ENCODE results near the gene LDB1.

LDB1 gene, protein sequence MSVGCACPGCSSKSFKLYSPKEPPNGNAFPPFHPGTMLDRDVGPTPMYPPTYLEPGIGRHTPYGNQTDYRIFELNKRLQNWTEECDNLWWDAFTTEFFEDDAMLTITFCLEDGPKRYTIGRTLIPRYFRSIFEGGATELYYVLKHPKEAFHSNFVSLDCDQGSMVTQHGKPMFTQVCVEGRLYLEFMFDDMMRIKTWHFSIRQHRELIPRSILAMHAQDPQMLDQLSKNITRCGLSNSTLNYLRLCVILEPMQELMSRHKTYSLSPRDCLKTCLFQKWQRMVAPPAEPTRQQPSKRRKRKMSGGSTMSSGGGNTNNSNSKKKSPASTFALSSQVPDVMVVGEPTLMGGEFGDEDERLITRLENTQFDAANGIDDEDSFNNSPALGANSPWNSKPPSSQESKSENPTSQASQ

DNA sequence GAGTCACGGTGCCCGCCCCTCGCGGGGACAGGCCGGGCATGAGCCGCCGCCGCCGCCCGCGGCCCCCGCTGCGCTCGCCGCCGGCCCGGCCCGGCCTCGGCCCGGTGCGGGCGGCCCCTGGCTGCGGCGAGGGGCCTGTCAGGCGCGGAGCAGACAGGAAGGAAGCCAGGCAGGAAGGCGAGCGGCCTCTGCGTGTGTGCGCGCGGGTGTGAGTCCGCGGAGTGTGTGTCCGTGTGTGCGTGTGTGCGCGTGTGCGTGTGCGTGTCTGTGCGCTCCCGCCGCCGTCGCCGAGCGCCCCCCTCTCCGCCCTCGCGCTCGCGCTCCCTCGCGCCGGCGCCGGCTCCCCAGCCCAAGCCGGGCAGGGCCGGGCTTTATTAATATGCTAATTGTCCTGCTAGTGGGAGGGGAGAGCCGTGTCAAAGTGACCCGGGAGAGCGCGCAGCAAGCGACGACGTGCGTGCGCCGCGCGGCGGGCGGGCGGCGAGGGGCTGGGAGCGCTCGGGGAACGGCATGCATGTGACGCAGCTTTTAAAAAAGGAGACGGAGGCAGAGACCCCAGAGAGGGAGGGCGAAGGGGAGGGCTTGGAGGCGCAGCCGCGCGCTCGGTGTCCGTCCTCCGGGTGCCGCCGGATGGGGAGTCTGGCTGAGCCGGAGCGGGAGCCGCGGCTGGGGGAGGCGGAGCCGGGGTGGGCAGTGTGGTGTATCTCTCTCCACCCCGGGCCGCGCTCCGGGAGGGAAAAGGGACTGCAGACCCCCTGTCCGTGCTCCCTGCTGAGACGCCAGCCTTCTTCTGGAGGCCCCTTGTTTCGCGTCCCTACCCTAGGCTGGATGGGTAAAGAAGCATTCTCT lies at the start of gene LDB1:
Gene LDB1 (minus strand): TSS at position 227 of the 849 bp plus-strand sequence. CDS start 258 bp downstream, outside the sequence.
- H3K4me3 Mint-ChIP-seq: peak within 1 kb of the TSS; percentile 96 to 98
- peak; percentile 74 for DNase-seq
- H3K4me1 Mint-ChIP-seq: peaks cover 49 to 56% of the 10 kb centered on the region in 2 donors
- H3K27me3 Mint-ChIP-seq: no peaks in the 10 kb centered on the region
- H3K9me3 Mint-ChIP-seq: no peaks in the 10 kb centered on the region
- H3K27ac Mint-ChIP-seq: peak within 1 kb of the TSS; percentile 92
- peak; percentile 72 to 78 for ATAC-seq (replicated peaks)
- H3K36me3 Mint-ChIP-seq: no peaks in the 10 kb centered on the region

DNA sequence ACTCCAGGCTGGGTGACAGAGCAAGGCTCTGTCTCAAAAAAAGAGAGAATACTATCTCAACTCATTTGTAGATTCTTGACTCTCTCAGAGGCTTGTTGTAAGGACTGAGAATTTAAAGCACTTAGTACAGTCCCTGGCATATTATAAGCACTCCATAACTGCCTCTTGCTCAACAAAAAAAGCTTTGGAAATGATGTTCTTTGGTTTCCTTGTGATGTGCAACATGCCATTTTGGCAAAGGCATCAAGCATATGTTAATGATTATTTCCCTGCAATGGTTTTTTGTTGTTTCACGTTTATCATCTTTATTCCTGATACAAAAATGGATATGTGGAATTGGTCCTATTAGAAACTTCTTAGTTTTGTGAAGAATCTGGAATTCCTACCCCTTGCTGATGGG lies 47.7 kb upstream of the LDB1 start:
- H3K4me3 Mint-ChIP-seq: no peak overlapping the region
- no peak overlapping the region for H3K27ac Mint-ChIP-seq
- ATAC-seq (replicated peaks): no peak
- no peaks in the 10 kb centered on the region for H3K27me3 Mint-ChIP-seq
- peaks cover 4 to 10% of the 10 kb centered on the region in 2 donors for H3K36me3 Mint-ChIP-seq
- no peak for DNase-seq
- peaks cover 0 to 5% of the 10 kb centered on the region in 2 donors for H3K4me1 Mint-ChIP-seq
- no peaks in the 10 kb centered on the region for H3K9me3 Mint-ChIP-seq

DNA sequence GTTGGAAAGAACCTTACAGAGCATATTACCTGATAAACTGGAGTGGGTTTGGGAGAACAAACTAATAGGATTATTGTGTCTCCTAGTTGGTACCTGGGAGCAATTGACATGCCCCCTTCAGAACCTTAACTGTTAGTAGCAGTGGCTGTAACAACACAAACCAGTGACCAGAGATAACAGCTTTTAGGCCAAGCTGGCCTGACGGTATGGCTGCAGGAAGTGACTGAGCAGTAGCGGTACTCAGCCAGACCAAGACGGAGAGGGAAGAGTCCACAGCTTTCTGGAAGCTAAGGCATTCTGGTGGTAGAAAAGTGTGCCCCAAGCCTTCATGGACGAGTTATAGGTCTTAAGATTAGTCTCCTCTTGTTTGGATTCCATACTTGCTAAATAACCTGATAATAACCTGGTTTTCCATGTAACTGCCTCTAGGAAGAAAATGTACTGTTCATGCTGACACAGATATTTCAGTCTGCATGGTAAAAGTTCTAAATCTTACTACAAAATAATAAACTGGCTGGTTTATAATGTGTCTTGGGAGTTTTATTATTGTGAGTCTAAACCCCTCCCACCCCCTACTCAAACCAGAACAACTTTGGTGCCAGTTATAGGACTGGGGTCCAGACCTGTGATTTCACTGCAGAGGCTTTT lies 43.3 kb upstream of the LDB1 start:
- H3K9me3 Mint-ChIP-seq: no peaks in the 10 kb centered on the region
- H3K27me3 Mint-ChIP-seq: no peaks in the 10 kb centered on the region
- no peak overlapping the region for H3K27ac Mint-ChIP-seq
- peaks cover 0 to 5% of the 10 kb centered on the region in 2 donors for H3K4me1 Mint-ChIP-seq
- DNase-seq (no peak), ATAC-seq (replicated peaks) (no peak)
- H3K36me3 Mint-ChIP-seq: peaks cover 29 to 37% of the 10 kb centered on the region in 2 donors
- no peak overlapping the region for H3K4me3 Mint-ChIP-seq

DNA sequence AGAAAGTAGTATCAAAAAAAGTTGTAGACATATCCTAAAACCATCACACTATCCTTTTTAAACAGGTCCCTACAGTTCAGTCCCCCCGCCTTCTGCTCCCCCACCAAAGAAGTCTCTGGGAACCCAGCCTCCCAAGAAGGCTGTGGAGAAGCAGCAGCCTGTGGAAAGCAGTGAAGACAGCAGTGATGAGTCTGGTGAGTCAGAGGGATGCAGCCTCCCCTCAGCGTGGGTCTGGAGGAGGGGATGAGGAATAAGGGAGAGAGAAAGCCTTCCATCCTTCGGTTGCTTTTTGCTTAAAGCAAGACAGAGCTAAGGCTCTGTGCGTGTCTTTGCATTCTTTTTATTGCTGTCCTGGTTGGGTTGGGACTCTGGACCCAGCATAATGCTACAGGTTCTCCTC lies 39.7 kb upstream of the LDB1 start:
- Mint-ChIP-seq H3K27me3 (no peaks in the 10 kb centered on the region), H3K36me3 (peaks cover 49 to 59% of the 10 kb centered on the region in 2 donors), H3K4me1 (peaks cover 16 to 28% of the 10 kb centered on the region in 2 donors), H3K4me3 (no peak overlapping the region), H3K27ac (no peak overlapping the region), H3K9me3 (no peaks in the 10 kb centered on the region)
- DNase-seq: no peak
- ATAC-seq (replicated peaks): no peak

GRCh38 chr10:102159051-102159597 lies 39.0 kb upstream of the LDB1 start:
- Mint-ChIP-seq H3K4me3 (no peak overlapping the region), H3K9me3 (no peaks in the 10 kb centered on the region), H3K36me3 (peaks cover 55 to 64% of the 10 kb centered on the region in 2 donors), H3K4me1 (peaks cover 20 to 35% of the 10 kb centered on the region in 2 donors), H3K27ac (no peak overlapping the region), H3K27me3 (no peaks in the 10 kb centered on the region)
- ATAC-seq (replicated peaks) (no peak), DNase-seq (no peak)

DNA sequence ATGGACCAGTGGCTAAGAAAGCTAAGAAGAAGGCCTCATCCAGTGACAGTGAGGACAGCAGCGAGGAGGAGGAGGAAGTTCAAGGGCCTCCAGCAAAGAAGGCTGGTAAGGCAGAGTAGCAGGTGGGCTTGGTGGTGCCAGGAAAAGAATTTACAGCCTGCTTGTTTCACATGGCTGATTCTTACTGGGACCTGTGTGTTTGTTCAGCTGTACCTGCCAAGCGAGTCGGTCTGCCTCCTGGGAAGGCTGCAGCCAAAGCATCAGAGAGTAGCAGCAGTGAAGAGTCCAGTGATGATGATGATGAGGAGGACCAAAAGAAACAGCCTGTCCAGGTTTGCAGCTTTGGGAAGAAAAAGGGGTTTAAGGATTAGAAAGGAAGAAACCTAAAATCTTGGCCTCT lies 37.1 kb upstream of the LDB1 start:
- Mint-ChIP-seq H3K4me1 (peaks cover 23 to 51% of the 10 kb centered on the region in 2 donors), H3K9me3 (no peaks in the 10 kb centered on the region), H3K27me3 (no peaks in the 10 kb centered on the region), H3K4me3 (no peak overlapping the region), H3K36me3 (peaks cover 65 to 73% of the 10 kb centered on the region in 2 donors), H3K27ac (peak overlapping the region; percentile 31)
- ATAC-seq (replicated peaks): no peak
- no peak for DNase-seq

DNA sequence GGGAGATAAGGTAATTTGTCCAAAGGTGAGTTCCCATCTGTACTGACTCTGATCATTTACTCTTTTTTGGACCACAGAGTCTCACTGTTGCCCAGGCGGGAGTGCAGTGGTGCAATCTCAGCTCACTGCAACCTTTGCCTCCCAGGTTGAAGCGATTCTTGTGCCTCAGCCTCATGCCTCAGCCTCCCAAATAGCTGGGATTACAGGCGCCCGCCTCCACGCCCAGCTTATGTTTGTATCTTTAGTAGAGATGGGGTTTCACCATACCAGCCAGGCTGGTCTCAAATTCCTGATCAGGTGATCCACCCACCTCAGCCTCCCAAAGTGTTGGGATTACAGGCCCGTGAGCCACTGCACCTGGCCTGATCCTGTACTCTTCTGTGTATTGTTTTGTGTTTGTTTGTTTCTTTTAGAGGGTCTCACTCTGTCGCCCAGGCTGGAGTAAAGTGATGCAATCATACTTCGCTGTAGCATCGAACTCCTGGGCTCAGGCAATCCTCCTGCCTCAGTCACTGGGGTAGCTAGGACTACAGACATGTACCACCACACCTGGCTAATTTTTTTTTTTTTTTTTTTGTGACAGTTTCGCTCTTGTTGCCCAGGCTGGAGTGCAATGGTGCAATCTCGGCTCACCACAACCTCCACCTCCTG lies 34.4 kb upstream of the LDB1 start:
- H3K27me3 Mint-ChIP-seq: no peaks in the 10 kb centered on the region
- peaks cover 61 to 69% of the 10 kb centered on the region in 2 donors for H3K36me3 Mint-ChIP-seq
- H3K4me1 Mint-ChIP-seq: peaks cover 31 to 70% of the 10 kb centered on the region in 2 donors
- no peaks in the 10 kb centered on the region for H3K9me3 Mint-ChIP-seq
- peak overlapping the region; percentile 88 for H3K27ac Mint-ChIP-seq
- H3K4me3 Mint-ChIP-seq: peak overlapping the region; percentile 62 to 72
- DNase-seq (no peak), ATAC-seq (replicated peaks) (no peak)

- Mint-ChIP-seq H3K27me3 (no peaks in the 10 kb centered on the region), H3K36me3 (peaks cover 66 to 71% of the 10 kb centered on the region in 2 donors), H3K9me3 (no peaks in the 10 kb centered on the region), H3K4me1 (peaks cover 30 to 79% of the 10 kb centered on the region in 2 donors), H3K27ac (peak overlapping the region; percentile 98), H3K4me3 (peak overlapping the region; percentile 97 to 98)
- no peak for ATAC-seq (replicated peaks)
- no peak for DNase-seq
Observed at GRCh38 chr10:102153093-102153620, 33.0 kb upstream of the LDB1 start.

- Mint-ChIP-seq H3K27ac (peak overlapping the region; percentile 98), H3K27me3 (no peaks in the 10 kb centered on the region), H3K36me3 (peaks cover 71 to 75% of the 10 kb centered on the region in 2 donors), H3K4me1 (peaks cover 29 to 79% of the 10 kb centered on the region in 2 donors), H3K4me3 (peak overlapping the region; percentile 97 to 98), H3K9me3 (no peaks in the 10 kb centered on the region)
- no peak for DNase-seq
- ATAC-seq (replicated peaks): peak; percentile 38 to 46
Observed at GRCh38 chr10:102152545-102152890, 32.4 kb upstream of the LDB1 start.

DNA sequence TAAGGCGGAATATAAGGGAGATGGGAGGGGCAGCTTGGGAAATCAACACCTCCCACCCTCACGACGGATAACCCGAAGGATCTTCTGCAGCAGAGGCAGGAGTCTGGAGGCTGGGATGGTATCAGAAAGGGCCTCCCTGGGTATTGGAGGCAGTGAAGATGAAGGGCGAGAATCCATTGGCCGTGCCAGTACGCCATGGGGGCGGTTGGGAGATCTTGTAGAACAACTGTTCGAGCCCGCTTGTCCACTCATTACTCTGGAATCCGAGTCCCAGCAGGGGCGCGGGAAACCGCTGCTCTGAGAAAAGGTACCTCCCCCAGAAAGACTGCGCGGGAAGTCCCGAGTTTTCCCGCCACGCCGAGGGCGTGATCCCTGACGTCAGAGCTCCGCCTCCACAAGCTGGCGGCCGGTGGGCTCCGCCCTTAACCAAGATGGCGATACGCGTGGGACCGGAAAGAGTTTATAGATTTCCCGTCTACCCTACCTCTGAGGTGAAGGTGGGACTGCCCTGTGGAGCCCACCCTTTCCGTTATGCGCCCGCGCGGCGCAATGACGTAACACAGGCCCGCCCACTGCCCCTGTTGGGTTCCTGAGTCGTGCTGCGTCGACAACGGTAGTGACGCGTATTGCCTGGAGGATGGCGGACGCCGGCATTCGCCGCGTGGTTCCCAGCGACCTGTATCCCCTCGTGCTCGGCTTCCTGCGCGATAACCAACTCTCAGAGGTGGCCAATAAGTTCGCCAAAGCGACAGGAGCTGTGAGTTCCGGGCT lies 31.8 kb upstream of the LDB1 start, which contains the start of gene NOLC1:
Gene NOLC1 (plus strand): TSS at position 616 of the 771 bp plus-strand sequence. CDS start 22 bp downstream, at position 638.
- DNase-seq: peak; percentile 99
- Mint-ChIP-seq H3K4me1 (peaks cover 30 to 73% of the 10 kb centered on the region in 2 donors), H3K27ac (peak within 1 kb of the TSS; percentile 98), H3K27me3 (no peaks in the 10 kb centered on the region), H3K4me3 (peak within 1 kb of the TSS; percentile 97 to 98), H3K36me3 (peaks cover 71 to 75% of the 10 kb centered on the region in 2 donors), H3K9me3 (no peaks in the 10 kb centered on the region)
- ATAC-seq (replicated peaks): peak; percentile 96 to 97

DNA sequence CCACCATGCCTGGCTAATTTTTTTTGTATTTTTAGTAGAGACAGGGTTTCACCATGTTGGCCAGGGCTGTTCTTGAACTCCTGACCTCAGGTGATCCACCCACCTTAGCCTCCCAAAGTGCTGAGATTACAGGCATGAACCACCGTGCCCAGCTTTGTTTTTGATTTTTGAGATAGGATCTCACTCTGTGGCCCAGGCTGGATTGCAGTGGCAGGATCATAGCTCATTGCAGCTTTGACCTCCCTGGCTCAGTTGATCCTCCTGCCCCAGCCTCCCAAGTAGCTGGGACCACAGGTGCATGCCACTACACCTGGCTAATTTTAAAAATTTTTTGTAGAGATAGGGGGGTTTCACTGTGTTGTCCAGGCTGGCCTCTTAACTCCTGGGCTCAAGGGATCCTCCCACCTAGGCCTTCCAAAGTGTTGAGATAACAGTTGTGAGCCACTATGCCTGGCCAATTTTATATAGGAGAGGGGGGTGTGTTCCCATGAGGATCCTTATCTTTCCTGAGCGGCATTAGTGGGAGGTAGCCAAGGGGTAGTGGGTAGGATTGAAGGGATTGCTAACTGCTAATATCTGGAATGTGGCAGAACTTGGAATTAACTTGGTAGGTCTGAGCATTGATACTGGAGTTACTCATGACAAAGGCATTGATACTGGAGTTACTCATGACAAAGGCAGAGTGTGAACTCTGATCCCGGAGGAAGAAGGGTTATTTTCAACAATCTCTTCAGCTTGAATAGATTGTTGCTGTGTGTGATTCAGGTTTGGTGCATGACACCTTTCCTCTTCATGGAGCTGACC lies 31.0 kb upstream of the LDB1 start:
- Mint-ChIP-seq H3K9me3 (no peaks in the 10 kb centered on the region), H3K27me3 (no peaks in the 10 kb centered on the region), H3K4me3 (peak overlapping the region; percentile 97 to 98), H3K27ac (peak overlapping the region; percentile 98), H3K36me3 (peaks cover 75 to 81% of the 10 kb centered on the region in 2 donors), H3K4me1 (peaks cover 29 to 66% of the 10 kb centered on the region in 2 donors)
- no peak for ATAC-seq (replicated peaks)
- no peak for DNase-seq

GRCh38 chr10:102148275-102148674 lies 28.1 kb upstream of the LDB1 start:
- Mint-ChIP-seq H3K4me3 (no peak overlapping the region), H3K9me3 (no peaks in the 10 kb centered on the region), H3K27ac (peak overlapping the region; percentile 43), H3K27me3 (no peaks in the 10 kb centered on the region), H3K36me3 (peaks cover 76 to 81% of the 10 kb centered on the region in 2 donors), H3K4me1 (peaks cover 26 to 40% of the 10 kb centered on the region in 2 donors)
- DNase-seq (no peak), ATAC-seq (replicated peaks) (no peak)
